T-helper 9 cell (primary cell): ENCODE results near the gene LDHD.

Source experiments
- DNase-seq: peaks from one replicate; pipeline ENCODE4 v3.0.0-alpha.2; 2020

Gene LDHD

DNA sequence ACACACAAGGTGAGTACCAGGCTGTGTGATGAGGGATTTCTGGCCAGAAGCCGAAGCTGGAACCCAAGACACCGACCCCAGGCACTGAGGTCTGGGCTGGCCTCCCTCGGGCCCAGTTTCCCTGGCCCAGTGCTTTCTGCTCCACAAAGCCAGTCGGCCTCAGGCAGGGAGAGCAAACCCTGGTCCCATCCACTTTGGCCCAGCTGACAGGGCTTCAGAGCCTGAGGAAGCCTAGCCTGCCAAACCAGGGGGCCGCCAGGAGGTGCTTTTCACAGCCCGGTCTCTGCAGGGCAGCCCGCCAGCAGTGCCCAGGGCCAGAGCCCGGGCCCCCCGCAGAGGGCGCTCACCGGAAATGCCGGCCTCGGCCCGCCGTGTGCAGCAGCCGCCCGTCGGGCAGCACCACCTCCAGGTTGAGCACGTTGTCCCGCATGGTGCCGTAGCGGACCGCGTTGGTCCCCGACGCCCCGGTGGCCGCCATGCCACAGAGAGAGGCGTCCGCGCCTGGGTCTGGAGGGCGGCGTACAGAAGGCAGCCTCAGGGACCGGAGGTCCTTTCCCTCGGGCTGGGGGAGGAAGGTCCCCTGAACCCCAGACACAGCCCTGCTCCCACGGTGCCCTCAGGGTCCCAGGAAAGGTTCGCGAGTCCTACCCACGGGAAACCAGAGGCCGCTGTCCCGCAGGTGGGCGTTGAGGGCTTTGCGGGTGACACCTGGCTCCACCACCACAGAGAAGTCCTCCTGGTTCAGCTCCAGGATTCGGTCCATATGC lies 2.2 kb downstream of the LDHD start:
- no peak for DNase-seq

DNA sequence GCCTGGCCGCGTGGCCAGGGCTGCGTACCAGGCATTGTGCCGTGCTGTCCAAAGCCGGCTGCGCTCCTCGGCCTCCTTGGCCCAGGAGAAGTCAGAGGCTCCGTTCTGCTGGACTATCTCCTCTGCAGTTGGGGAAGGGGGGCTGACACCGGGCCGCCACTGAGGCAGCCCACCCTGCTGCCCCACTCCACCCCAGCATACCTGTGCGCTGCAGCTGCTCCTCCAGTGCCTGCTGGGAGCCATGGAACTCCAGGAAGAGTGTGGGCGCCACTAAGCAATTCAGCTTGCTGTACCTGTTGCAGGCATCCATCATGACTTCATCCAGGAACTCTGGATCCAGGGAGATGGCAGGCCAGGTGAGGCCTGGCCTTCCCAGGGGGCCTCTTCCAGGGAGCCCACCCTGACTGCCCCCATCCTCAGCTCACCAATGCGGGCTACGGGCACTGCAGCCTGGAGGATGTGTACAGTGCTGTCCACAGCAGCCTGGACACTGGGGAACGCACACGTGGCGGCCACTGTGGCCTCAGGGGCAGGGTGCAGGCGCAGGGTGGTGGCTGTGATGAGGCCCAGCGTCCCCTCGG lies 2.9 kb downstream of the LDHD start:
- no peak for DNase-seq

DNA sequence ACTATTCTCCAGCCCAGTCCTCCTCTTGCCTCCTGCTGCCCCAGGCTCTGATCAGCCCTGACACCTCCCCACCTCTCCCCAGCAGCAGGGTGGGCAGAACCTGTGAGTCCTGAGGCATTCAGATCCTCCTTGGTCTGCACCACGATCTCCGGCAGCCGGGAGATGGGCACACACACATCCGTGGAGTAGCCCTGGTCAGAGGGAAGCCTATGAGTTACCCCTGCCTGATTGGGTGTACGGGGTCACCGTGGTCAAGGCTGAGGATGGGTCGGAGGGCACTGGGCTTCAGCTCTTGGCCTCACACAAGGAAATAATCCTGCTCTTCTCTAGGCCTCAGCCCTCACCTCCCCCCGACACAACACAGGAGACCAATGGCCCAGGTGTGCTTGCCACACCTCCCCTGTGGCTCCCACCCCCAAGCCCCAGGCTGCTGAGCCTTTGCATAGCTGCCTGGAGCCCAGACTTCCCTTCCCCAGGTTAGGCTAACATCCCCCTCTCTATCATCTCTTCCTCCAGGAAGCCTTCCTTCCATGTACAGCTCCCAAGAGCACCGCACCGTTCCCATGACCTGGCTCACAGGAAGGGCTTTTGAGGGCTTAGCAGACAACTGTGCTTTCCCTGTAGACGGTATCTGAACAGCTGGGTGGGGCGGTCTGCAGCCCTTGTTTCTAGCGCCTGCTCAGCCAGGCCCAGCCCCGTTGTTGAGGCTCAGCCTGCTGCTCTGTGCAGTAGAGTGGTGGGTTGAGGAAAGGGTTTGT lies 3.7 kb downstream of the LDHD start:
- no peak for DNase-seq

DNA sequence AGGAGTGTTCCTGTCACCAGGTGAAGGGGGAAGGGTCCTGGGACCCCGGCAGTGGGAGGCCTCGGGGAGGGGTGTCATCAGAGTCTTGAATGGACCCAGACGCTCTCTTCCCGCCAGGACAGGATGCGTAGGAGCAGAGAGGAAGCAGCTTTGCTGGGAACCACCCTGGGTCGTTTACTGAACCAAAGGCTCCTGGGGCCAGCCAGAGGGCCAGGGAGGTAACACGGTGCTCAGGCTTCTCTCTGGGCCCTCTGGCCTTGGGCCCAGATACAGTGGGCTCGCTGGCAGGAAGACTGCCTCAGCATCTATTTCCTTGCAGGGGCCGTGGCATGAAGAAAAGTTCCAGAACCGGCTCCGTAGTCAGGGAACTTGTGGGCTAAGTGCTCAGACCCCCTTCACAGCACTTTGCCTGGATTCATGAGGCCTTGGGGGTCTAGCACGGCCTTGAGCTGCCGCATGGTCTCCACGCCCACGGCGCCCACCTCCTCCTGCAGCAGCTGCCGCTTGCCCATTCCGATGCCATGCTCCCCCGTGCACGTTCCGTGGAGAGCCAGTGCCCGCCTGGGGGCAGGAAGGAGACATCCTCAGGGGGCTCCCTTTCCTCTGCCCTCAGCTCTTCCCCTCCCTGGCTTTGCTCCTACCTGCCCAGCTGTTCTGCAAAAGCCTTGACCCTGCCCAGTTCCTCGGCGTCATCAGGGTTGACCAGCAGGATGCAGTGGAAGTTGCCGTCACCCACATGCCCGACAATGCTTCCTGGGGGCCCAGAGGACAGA lies 4.4 kb downstream of the LDHD start:
- no peak for DNase-seq

DNA sequence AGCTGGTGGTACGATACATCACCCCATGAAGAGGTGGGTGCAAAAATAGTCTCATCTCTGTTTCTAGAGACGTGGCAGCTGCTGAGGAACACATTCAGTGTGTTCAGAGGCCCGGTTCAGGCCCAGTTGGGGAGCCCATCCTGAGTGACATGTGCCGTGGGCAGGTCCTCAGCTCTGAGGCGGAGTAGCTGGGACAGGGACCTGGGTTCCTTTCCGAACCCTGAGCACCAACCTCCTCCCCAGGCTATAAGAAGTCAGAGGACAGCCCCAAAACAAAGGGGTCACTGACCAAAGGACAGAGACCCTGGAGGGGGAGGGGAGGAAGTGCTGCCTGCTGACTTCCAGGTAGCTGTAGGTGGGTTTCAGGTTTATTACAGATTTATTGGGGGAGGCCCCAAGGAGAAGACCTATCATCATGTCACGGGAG lies 5.1 kb downstream of the LDHD start:
- no peak for DNase-seq

DNA sequence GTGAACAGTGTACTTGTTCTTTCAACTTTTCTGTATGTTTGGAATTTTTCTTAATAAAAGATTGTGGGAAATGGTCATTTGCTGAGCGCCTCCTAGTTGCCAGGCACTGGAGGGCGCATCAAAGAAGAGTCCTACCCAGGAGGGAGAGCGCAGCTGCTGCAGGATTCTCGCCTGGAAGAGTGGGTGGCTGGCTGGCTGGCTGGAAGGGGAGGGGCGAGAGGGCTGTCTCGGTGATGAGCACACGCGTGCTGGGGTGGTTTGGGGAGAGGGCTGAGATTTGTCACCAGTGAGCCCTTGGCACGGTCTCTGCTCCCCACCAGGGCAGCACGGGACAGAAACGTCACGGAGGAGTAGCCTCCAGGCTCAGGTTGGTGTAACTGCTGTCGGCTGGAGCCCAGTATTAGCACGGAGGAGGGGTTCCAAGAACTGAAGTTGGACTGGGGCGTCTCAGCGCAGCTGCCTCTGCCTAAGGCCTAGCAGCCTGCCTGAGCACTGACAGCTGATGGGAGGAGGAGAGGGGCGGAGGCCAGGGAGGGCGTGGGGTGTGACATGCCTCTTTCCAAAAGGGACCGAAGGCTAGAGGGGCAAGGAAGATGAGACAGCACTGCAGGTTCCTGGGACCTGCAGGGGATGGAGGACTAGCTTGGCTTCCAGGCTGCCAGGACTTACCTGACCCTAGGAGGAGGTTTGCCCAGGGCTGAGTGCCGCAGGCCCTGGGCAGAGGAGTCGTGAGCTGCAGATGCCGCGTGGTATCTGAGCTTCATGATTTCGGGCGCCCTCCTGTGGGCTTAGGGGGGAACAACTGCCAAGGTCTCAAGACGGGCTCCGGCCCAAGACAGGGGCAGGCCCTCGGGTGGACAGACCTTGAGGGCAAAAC lies 5.7 kb downstream of the LDHD start:
- DNase-seq = peak; percentile 76

DNA sequence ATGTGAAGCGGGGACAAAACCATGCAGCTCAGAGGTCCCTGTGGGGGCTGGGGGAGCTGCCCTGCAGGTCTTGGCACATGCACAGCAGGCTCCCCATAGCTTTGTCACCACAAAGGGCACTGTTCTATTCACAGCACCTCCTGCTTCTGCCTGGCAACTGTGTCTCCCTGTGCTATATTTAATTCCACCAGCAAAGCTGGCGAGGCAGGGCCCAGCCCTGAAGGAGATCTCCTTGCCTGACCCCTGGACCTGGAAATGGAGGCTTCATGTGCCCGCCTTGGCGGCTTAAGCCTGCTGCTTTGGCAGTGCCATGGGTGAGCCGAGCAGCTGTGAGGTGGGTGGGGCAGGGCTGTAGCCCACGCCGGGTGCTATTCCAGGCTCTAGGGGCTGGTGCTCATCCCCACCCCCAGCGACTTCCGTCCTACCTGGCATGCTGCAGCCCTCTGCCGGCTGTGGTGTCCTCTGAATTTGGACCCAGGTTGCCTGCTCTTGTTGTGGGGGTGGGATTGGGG lies 6.8 kb downstream of the LDHD start:
- DNase-seq = no peak

DNA sequence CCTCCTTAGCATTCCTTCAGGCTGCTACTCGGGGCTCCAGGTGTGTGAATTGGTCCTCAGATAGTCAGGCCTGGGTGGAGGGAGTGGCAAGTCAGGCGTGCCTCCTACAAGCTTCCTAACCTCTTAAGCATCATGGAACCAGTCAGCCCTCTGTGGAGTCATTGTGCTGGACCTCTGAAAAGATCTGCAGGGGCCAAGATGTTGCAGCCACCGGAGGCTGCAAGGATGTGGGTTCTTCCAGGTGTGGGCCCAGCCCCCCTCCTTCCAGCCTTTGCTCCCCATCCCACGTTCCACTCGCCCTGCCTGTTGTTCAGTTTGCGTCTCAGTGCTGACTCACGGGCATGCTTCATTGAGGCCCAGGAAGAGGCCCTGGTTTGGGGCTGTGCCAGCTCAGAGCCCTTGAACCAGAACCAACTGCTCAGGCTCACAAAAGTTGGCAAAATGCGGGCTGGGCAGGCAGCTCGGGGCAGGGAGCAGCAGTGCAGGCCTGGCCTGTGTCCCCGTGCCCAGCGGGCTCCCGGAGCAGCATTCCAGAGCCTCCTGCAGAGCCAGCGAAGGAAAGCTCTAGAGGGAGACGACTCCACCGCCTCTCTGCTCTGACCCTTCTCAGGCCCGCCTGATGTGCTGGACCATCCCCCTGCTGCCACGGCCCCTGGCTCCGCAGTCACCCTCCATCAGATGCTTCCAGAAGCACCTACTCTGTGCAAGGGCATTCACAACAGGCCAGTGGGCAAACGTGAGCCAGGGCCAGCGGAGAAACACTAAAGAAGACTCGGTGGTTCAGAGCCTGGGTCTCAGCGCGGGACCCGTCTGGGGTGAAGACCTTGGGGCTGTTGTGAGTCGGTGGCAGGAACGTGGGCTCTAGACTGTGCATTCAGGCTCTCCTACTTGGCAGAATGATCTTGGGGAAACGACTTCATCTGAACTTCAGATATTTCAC lies 7.5 kb downstream of the LDHD start:
- DNase-seq = peak; percentile 63

DNA sequence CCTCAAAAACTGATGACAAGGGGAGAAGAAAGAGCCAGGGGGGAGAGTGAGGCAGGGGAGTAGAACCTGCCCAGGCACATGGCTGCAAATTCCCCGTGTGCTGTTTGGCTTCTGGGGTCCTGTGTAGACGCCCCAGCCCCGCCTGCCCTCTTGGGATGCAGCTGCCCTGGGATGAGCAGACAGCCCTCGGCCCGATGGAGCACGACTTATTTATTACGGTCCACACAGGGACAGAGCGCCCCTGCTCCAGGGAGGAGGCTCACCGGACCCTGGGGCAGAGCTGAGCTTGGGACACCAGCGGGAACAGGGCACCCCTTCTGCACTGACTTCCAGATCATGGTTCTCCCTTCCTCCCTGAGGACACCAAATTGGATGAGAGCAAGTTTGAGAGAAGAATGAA lies 9.1 kb downstream of the LDHD start:
- no peak for DNase-seq

DNA sequence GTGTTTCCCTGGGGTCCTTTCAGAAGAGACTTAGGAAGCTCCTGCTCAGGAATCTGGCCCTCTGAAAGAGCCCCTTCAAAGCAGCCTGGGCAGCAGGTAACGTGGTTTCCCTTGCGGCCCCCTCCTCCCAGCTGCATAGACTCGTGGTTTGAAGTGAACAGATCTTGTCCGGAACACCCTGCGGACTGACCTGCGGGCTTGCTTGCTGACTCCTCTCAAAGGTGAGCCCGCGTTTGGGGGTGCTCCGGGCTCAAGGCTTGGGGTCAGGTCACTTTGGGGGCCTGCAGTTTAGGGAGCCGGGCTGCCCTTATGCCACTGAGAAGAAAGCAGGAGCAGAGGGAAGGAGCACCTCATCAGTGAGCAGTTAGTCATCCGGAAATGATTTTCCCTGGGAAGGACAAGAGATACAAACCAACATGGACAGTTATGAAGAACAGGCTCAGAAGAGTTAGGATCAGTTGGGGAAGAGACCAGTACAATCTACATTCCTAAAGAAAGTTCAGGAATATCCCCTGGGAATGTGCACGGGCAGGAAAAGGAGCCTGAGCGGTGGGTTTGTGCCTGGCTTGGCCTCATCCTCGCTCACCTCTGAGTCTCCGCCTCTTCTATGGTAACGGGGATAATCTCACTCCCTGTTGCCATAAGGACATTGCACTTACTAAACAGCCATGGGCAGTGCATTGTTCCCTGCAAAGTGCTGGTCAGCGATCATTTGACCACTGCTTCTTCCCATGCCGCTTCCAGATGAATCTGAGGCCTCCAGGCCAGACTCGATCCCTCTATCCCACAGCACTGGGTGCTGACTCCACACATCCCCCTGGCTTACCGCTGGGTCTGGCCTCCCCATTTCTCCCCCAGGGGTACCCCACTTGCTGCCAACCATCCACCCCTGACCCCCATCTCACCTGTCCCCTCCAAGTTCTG lies 10.0 kb downstream of the LDHD start:
- DNase-seq = no peak

DNA sequence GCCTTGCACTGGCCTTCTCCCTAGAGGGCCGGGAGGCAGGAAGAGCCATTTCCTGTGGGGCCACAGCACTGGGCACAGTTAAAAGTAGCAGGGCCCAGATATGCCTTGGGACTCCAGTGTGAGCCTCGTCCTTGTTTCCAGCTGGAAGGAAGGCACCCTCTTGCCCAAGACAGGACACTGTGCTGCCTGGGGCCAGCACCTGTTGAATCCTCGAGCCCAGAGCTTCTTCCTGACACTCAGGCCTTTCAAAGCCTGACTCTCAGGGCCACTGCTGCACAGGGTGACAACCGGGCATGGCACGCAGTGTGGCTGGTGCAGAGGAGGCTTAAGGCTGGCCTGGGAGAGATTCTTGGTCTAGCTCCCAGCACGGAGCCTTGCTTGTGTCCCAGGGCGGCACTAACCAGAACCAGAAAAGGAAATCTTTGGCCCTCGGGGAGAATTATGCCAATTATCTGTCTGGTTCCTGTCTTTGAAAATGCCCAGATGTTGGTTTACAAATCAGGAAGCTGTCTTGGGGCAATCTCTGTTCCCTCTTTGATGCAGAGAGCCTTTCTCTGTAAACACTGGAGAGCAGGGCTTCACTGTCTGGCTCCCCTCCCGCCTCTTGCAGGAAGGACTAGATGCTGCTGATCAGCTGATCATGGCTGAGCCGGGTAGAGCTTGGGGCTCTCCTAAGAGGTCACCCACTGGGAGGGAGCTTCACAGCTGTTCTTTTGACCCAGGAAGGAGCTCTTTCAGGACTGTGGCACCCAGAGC lies 11.1 kb downstream of the LDHD start:
- DNase-seq = no peak

DNA sequence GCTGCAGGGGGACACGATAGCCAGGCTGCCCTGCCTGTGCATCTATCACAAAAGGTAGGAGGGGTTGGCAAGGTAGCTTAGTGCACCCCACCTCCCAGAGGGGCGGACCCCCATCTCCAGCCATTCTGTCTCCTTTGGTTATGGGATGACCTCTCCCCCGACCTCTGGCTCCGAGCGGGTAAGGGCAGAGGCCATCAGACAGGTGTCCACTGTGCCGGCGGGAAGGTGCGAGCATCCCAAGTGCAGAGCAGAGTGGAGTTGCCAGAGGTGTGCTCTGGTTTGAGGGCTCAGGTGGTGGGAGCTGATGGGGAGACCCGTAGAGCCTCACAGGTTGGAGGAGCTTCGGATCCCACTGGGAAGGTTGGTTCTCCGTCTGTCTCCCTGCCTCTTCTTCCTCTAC lies 11.7 kb downstream of the LDHD start:
- no peak for DNase-seq

DNA sequence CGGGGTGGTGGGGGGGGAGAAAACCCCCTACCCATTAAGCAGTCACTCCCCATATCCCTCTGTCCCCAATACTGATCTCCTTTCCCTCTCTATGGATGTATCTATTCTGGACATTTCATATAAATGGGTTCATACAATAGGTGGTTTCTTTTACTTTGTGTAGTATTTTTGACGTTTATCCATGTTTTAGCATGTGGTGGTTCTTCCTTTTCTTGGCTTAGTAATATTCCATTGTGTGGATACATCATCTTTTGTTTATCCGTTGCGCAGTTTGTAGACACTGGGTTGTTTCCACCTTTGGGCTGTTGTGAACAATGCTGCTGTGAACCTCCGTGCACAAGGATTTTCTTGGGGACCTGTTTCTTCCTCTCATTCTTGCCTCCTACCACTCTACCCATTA lies 12.6 kb downstream of the LDHD start:
- no peak for DNase-seq

DNA sequence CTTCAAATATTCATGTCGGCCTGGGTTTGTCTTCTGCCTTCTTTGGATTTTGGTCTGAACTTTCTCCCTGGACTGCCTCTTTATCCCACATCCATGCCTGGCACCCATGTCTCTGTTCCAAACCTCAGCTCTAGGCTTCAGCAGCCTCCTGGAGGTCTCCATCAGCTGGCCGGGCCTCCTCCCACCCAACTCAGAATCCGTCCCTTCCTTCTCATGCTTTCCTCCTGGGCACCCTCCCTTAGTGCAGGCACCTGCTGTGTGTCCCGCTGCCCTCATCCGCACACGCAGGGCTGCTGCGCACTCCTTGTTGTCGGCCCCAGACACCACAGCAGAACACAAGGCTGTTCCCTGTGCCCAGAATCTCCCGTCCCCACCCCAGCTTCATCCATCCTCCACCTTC lies 14.0 kb downstream of the LDHD start:
- no peak for DNase-seq

DNA sequence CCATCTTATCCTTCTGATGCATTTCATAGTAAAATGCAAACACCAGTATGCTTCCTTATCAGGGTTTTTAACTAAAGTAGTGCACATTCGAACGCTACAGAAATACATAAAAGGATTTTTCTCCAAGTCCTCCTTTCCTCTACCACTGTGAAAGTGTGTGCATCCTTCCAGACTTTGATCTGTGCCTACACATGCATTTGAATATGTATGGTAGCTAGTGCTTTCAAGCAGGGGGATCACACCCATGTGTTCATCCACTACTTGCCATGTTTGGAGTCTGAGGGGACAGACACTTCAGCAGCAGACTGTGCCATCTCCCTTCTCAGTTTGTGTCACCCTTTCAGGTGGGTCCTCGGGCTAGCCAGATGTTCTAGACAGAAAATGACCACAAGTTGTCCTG lies 14.9 kb downstream of the LDHD start:
- DNase-seq = no peak

DNA sequence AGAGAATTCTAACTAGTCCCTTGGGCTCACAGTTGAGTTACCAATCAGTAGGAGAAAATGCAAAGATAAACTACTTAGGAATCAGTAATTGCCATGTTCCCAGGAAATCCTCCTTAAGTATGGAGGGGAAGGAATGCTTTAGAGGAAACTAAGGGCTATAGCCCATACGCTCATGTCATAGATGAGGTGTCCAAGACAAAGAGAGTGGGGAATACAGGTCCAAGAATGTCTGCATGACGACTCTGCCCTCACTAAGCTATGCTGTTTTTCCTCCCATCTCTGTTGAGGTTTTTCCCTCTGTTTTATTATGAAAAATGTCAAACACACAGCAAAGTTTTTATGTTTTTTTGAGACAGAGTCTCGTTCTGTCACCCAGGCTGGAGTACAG lies 16.0 kb downstream of the LDHD start:
- no peak for DNase-seq

DNA sequence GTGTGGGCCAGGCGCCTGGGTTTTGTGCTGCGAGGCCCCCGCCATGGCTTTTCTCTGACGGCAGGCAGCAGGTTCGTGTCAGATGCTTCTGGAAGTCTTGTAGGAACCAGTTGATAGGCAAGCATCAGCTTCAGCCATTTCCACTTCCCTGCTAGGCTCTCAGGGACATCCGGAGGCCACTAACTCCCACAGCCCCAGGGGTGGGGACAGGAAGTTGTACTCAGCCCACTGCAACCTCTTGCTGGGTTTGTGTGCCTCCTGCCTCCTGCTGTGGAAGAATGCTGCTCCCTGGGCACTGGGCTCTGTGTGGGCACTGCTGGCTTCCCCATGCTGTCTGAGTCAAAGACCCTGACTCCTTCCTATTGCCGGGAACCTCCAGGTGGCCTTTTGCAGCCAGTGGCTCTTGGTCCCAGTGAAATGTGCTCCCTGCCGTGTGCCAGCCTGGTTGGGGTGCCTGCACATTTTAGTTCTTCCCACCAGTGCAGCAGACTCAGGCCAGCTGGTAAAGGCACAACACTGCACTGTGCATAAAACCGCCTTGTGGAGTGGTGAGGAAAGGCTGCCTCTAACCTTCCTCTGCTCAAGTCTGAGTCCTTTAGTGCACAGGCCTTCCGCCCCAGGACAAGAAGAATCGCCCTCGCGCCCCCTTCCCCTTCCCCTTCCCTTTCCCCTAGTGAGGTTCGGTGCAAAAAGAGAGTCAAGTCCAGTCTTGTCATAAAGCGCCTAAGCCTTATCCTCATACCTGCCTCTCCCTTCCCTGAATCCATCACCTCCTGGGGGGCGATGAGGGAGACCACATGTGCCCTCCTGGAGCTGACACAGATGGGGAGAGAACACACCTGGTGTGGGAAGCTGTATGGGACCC lies 16.6 kb downstream of the LDHD start:
- no peak for DNase-seq
